Activated CD4-positive, alpha-beta T cell treated with anti-CD3 and anti-CD28 coated beads, Interleukin-2, amount 10 ng/mL, durations not matched to agents 24 days and 14 days (primary cell): ENCODE data around the gene RUNX2. TPM values are rescaled to one million over a fixed set of nuclear protein-coding genes. Genes with fewer than 3 reads are reported as not detected.
A peak's percentile ranks its signal among the peaks of the same experiment; 100 is the strongest.

ENCODE experiments used
- DNase-seq: peaks from one replicate; pipeline ENCODE4 v3.0.0; 2022
- H3K27ac Mint-ChIP-seq: one replicate; pipeline ENCODE4 v1.8.0; 2022; ENCODE audit warnings: mild to moderate bottlenecking, mixed read lengths
- H3K27me3 Mint-ChIP-seq: one replicate; pipeline ENCODE4 v1.8.0; 2022; ENCODE audit warnings: mixed read lengths
- H3K36me3 Mint-ChIP-seq: one replicate; pipeline ENCODE4 v1.8.0; 2022; ENCODE audit warnings: low read depth, mild to moderate bottlenecking, mixed read lengths
- H3K4me1 Mint-ChIP-seq: one replicate; pipeline ENCODE4 v1.8.0; 2021; ENCODE audit warnings: mixed read lengths
- H3K4me3 Mint-ChIP-seq: one replicate; pipeline ENCODE4 v1.8.0; 2022; ENCODE audit warnings: mild to moderate bottlenecking, moderate library complexity, mixed read lengths
- H3K9me3 Mint-ChIP-seq: one replicate; pipeline ENCODE4 v1.8.0; 2021; ENCODE audit warnings: mixed read lengths
- intact Hi-C: fragments of 100-400 bp; cut with micrococcal nuclease; formaldehyde crosslinking; loops from one replicate; pipeline ENCODE4 v1.15.1; 2023
- total RNA-seq: library from RNA; stranded (reverse); gene quantifications from 2 replicates; pipeline ENCODE4 v1.2.3, GENCODE V29; 2022

The RUNX2 gene
- total RNA-seq, 1 donor from 2014 or later: 17.1 TPM

DNA sequence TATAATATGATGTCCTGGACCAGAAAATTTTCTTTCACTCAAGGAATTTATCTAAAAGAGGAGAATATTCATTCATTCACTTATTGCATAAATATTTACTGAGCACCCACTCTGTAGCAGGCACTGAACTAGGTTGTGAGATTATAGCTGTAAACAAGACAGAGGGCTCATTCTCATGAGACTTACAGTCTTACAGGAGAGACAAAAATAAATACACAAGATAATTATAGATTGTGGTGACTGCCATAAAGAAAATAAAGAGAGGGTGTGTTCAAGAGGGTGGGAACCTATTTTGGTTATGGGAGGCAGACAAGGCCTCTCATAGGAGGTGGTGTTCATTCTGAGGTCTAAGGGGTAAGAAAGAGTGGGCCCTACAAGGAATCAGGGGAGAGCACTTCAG is 159.5 kb downstream of the RUNX2 start:
- Mint-ChIP-seq H3K27me3 (no peaks in the 10 kb centered on the region), H3K4me1 (peaks cover 42% of the 10 kb centered on the region), H3K9me3 (peaks cover 13% of the 10 kb centered on the region), H3K4me3 (no peak overlapping the region), H3K36me3 (peaks cover 24% of the 10 kb centered on the region), H3K27ac (peak overlapping the region; percentile 1)
- DNase-seq: no peak
- intact Hi-C loops: loop anchor here (5.0 to 10.0 kb wide), 3 partner anchors 107 to 317 kb away; no protein-coding TSS in a partner anchor

DNA sequence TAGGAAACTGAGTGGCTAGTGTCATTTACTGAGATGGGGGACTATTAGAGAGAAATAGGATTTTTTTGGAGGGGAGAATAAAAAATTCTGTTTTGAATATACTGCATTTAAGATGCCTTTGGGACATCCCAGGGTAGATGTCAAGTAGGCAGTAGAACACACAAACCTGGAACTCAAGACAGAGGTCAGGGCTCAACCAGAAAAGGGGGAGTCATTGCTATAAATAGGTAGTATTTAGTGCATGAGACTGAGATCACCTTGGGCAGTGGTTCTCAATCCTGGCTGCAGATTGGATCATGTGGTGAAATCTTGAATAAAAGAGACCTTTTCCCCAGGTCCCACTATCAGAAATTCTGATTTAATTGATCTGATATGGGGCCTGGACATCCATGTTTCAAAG is 160.1 kb downstream of the RUNX2 start:
- intact Hi-C loops: loop anchor here (5.0 to 10.0 kb wide), 3 partner anchors 107 to 317 kb away; no protein-coding TSS in a partner anchor
- H3K9me3 Mint-ChIP-seq: peaks cover 13% of the 10 kb centered on the region
- no peak overlapping the region for H3K27ac Mint-ChIP-seq
- H3K36me3 Mint-ChIP-seq: peaks cover 26% of the 10 kb centered on the region
- H3K27me3 Mint-ChIP-seq: no peaks in the 10 kb centered on the region
- DNase-seq: no peak
- H3K4me1 Mint-ChIP-seq: peaks cover 42% of the 10 kb centered on the region
- H3K4me3 Mint-ChIP-seq: no peak overlapping the region

DNA sequence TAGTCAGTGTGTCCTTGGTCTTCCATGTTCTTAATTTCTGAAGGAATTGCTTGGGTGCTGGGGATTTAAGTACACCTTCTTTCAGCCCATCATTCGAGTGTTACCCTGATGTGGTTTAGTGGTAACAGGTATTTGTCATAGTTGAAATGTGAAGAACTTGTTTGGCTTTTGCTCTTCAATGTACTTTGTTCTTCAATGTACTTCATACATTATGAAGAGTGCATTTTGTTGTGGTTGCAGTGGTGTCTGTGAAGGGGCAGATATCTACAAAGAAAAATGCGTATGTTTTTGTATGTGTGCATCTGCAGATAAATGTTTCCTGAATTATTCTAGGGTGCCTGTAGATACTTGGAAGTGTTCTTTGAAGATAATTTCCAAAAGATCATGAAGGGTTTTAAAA is 160.8 kb downstream of the RUNX2 start:
- Mint-ChIP-seq H3K36me3 (peaks cover 24% of the 10 kb centered on the region), H3K4me1 (peaks cover 40% of the 10 kb centered on the region)

DNA sequence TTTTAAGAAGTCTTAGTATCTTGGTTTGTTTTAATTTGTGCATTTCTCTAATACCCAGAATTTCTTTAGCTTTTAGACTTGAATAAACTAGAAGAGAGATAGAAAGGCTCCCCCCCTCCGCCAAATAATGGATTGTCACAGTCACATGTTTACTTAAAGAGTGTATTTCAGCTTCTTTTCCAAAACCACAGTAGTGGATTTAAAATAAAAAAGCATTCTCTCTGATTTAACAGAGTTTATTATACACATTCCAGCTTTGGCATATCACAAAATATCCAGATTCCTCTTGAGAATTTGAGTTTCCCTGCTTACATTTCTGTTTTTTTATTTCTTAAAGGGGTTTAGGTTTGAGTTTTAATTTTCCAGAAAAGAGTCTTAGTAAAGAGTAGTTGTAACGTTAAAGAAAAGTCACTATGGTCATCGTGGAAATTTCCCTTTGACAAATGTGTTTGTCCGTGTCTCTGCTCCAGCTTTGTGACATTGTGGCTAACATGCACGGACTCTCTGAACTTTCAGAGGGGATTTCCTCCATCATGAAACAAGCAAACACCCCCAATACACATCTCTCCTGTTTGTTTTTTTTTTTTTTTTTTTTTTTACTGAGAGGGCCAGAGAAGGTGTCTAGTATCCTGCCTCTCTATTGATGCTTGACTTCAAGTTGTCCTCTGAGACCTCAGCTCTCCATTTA is 163.1 kb downstream of the RUNX2 start:
- Mint-ChIP-seq H3K27me3 (no peaks in the 10 kb centered on the region), H3K4me3 (no peak overlapping the region), H3K36me3 (peaks cover 31% of the 10 kb centered on the region), H3K27ac (no peak overlapping the region), H3K9me3 (peaks cover 8% of the 10 kb centered on the region), H3K4me1 (peaks cover 52% of the 10 kb centered on the region)
- intact Hi-C loops: no loop called here
- no peak for DNase-seq

More for the DNA sequence above, 160.8 kb downstream of the RUNX2 start:
- DNase-seq: peak; percentile 71
- intact Hi-C loops: loop anchor here (5.0 to 10.0 kb wide), 3 partner anchors 106 to 316 kb away; no protein-coding TSS in a partner anchor
- Mint-ChIP-seq H3K9me3 (peaks cover 9% of the 10 kb centered on the region), H3K27ac (no peak overlapping the region), H3K4me3 (no peak overlapping the region), H3K27me3 (no peaks in the 10 kb centered on the region)

GRCh38 chr6:45491874-45492273 is 163.7 kb downstream of the RUNX2 start:
- intact Hi-C loops: no loop called here
- no peak overlapping the region for H3K4me3 Mint-ChIP-seq
- H3K27me3 Mint-ChIP-seq: no peaks in the 10 kb centered on the region
- peaks cover 34% of the 10 kb centered on the region for H3K36me3 Mint-ChIP-seq
- peaks cover 8% of the 10 kb centered on the region for H3K9me3 Mint-ChIP-seq
- H3K27ac Mint-ChIP-seq: no peak overlapping the region
- no peak for DNase-seq
- H3K4me1 Mint-ChIP-seq: peaks cover 55% of the 10 kb centered on the region

- H3K36me3 Mint-ChIP-seq: peaks cover 40% of the 10 kb centered on the region
- H3K27ac Mint-ChIP-seq: no peak overlapping the region
- intact Hi-C loops: no loop called here
- DNase-seq: no peak
- H3K9me3 Mint-ChIP-seq: peaks cover 8% of the 10 kb centered on the region
- H3K27me3 Mint-ChIP-seq: no peaks in the 10 kb centered on the region
- H3K4me3 Mint-ChIP-seq: no peak overlapping the region
- H3K4me1 Mint-ChIP-seq: peaks cover 48% of the 10 kb centered on the region
These were observed 165.6 kb downstream of the RUNX2 start for GRCh38 chr6:45493761-45494160.

DNA sequence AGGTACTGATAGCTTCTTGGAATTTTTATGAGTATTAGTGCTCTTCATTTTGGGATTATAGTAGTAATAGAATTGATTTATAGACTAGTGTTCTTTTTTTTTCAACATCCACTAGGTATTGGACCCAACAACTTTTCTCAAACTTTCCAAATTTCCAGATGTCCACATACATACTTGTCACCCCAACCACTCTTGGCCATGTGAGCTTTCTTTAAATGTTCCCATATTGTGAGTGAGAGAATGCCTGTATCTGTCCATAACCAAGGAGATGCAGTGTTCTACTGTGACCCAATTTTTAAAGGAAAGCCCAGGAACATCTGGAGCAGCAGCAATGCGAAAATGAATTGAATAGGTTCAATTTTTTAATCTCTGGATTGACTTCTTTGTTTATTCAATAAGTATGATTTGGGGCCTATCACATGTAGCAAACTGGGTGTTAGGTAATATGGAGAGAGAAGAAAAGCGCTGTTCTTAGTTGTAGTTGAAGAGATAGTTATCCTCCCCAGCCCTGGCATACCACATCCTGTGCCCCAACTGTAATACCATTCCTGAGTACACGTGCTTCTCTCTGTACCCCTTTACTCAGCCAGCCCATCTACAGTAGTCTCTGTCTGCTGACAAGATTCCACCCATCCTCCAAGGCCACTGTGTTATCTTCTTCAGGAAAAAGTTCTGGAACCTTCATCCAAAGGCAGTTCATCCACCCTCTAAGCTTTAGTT is 166.4 kb downstream of the RUNX2 start:
- Mint-ChIP-seq H3K4me3 (no peak overlapping the region), H3K36me3 (peaks cover 42% of the 10 kb centered on the region), H3K9me3 (peaks cover 8% of the 10 kb centered on the region), H3K4me1 (peaks cover 43% of the 10 kb centered on the region), H3K27me3 (no peaks in the 10 kb centered on the region), H3K27ac (peak overlapping the region; percentile 59)
- intact Hi-C loops: no loop called here
- DNase-seq: no peak

- H3K36me3 Mint-ChIP-seq: peaks cover 44% of the 10 kb centered on the region
- peak overlapping the region; percentile 25 for H3K27ac Mint-ChIP-seq
- peaks cover 39% of the 10 kb centered on the region for H3K4me1 Mint-ChIP-seq
- peak; percentile 76 for DNase-seq
- peak overlapping the region; percentile 26 for H3K4me3 Mint-ChIP-seq
- H3K9me3 Mint-ChIP-seq: peaks cover 5% of the 10 kb centered on the region
- intact Hi-C loops: no loop called here
- H3K27me3 Mint-ChIP-seq: no peaks in the 10 kb centered on the region
These were observed 167.4 kb downstream of the RUNX2 start for GRCh38 chr6:45495429-45496084.

DNA sequence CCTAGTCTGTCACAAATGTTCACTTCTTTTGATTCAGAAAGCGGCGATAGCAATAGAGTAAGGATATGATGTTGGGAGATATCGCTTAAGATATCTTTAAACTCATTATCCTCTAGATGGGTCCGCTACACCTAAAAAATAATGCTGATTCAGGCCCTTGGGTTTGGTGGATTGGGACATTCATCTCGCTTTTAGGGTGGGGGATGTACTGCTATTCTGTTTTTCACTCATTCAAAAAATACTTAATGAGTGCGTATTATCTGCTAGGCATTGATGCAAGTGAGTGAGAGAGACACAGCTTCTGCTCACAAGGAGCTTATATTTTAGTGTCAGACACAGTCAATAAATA is 167.9 kb downstream of the RUNX2 start:
- Mint-ChIP-seq H3K27me3 (no peaks in the 10 kb centered on the region), H3K36me3 (peaks cover 42% of the 10 kb centered on the region), H3K4me1 (peaks cover 39% of the 10 kb centered on the region), H3K27ac (peak overlapping the region; percentile 25), H3K9me3 (peaks cover 5% of the 10 kb centered on the region), H3K4me3 (peak overlapping the region; percentile 26)
- no peak for DNase-seq
- intact Hi-C loops: no loop called here

- Mint-ChIP-seq H3K36me3 (peaks cover 52% of the 10 kb centered on the region), H3K9me3 (peaks cover 5% of the 10 kb centered on the region), H3K4me3 (no peak overlapping the region), H3K4me1 (peaks cover 43% of the 10 kb centered on the region), H3K27ac (no peak overlapping the region), H3K27me3 (no peaks in the 10 kb centered on the region)
- intact Hi-C loops: no loop called here
- DNase-seq: no peak
These were observed 170.5 kb downstream of the RUNX2 start for GRCh38 chr6:45498591-45498990.

DNA sequence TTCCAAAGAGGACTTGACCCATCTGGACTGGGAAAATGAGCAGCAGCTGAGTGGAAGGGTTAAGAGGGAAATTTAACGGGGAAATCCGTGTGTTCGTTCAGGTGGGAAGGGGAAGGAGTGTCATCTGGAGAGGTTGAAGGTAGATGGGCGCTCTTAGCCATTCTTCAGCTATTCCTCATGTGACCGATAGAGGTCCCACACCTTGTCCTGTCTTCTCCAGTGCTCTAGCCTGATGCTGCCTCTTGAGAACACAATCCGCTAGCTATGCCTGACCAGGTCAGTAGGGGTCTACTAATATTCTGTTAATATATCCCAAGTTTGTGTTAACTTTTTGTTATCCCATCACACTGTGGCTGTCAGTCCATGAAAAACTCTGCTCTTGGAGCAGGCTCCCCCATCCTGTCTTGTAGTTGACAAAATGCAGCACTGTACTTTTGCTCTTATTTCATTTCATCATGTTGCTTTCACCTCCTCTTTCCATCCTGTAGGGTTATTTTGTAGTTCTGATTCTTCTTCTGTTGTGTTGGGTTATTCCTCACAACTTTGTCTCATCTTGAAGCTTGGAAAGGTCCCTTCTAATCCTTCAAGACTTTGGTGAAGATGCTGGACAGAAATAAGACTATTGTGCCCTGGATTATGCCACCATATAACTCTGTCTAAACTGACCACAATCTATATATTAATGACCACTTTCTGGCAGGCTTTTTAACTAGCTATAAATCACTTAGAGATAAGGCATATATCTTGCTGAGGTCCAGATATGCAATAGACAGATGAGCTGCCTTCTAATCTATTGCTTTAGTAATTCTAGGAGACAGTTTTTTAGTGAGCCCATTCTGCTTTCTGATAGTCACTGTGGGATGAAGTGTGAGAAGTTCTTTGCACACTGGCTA is 173.0 kb downstream of the RUNX2 start:
- H3K36me3 Mint-ChIP-seq: peaks cover 52% of the 10 kb centered on the region

GRCh38 chr6:45502456-45502855 is 174.3 kb downstream of the RUNX2 start:
- peaks cover 28% of the 10 kb centered on the region for H3K4me1 Mint-ChIP-seq
- DNase-seq: no peak
- peaks cover 46% of the 10 kb centered on the region for H3K36me3 Mint-ChIP-seq
- no peaks in the 10 kb centered on the region for H3K27me3 Mint-ChIP-seq
- H3K27ac Mint-ChIP-seq: no peak overlapping the region
- intact Hi-C loops: loop anchor here (5.0 kb wide), 1 partner anchor 40 kb away; no protein-coding TSS in a partner anchor
- H3K9me3 Mint-ChIP-seq: peaks cover 4% of the 10 kb centered on the region
- H3K4me3 Mint-ChIP-seq: no peak overlapping the region

More for the DNA sequence above, 173.0 kb downstream of the RUNX2 start:
- H3K27me3 Mint-ChIP-seq: no peaks in the 10 kb centered on the region
- no peak overlapping the region for H3K27ac Mint-ChIP-seq
- H3K4me1 Mint-ChIP-seq: peaks cover 39% of the 10 kb centered on the region
- intact Hi-C loops: loop anchor here (5.0 kb wide), 1 partner anchor 41 kb away; no protein-coding TSS in a partner anchor
- no peak for DNase-seq
- H3K4me3 Mint-ChIP-seq: no peak overlapping the region
- H3K9me3 Mint-ChIP-seq: peaks cover 5% of the 10 kb centered on the region

GRCh38 chr6:45504947-45505346 is 176.8 kb downstream of the RUNX2 start:
- no peak for DNase-seq
- Mint-ChIP-seq H3K36me3 (peaks cover 49% of the 10 kb centered on the region), H3K27me3 (no peaks in the 10 kb centered on the region), H3K27ac (no peak overlapping the region), H3K9me3 (no peaks in the 10 kb centered on the region), H3K4me1 (peaks cover 22% of the 10 kb centered on the region), H3K4me3 (no peak overlapping the region)
- intact Hi-C loops: loop anchor here (5.0 kb wide), 1 partner anchor 37 kb away; no protein-coding TSS in a partner anchor
